Measurements from ENCODE around the gene TMEM178B. TPM values are rescaled to one million over a fixed set of nuclear protein-coding genes. Genes with fewer than 3 reads are reported as not detected.

The TMEM178B gene
- polyA plus RNA-seq, 1 of the 3 experiments (the other 2 are of a cell fraction) = 0.20 TPM

DNA sequence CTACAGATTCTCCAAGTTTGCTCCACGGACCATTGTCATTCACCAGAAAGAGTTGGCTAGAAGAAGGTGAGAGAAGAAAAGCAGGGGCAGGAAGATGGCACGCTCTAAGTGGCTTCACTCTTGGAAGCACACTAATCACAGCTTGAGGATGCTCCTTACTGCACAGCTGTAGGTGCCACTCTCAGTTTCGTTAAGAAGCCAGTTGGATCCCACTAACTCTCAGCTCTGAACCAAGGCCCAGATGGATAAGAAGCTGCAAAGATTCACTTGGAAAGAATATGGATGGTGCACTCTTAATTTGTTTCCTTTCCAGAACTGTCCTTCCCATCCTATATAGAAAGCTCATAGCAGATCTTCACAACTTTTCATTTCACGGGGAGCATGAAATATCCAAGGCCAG, 382.8 kb downstream of the TMEM178B start:
- Histone ChIP-seq H3K27me3 (ENCODE audit: insufficient read depth) (no peaks in the 10 kb centered on the region), H3K27ac (ENCODE audit: low read depth in 2 of 2, low read length in 1 of 2) (no peak overlapping the region), H3K4me2 (no peak overlapping the region), H3F3A (replicated peaks; ENCODE audit: insufficient read depth) (no peaks in the 10 kb centered on the region), H2AFZ (ENCODE audit: low read depth) (no peak overlapping the region), H3K36me3 (replicated peaks in 1 of 2; ENCODE audit: control insufficient read depth in 1 of 2, insufficient read depth in 2 of 2, low read length in 1 of 2) (no peaks in the 10 kb centered on the region), H3K4me1 (ENCODE audit: control insufficient read depth in 1 of 2, insufficient read depth in 2 of 2, low read depth in 1 of 2, low read length in 1 of 2) (peaks cover 0 to 13% of the 10 kb centered on the region in 2 experiments; a peak in 1 of 4 replicates), H3K9ac (no peak overlapping the region), H3K9me3 (no peaks in the 10 kb centered on the region), H3K4me3 (ENCODE audit: low read depth in 2 of 2, low read length in 1 of 2) (no peak overlapping the region), H4K20me1 (ENCODE audit: insufficient read depth) (no peaks in the 10 kb centered on the region), H3K79me2 (ENCODE audit: insufficient read depth) (no peaks in the 10 kb centered on the region), H3K9me2 (no peaks in the 10 kb centered on the region)
- no peak for DNase-seq
- ChIA-PET POLR2A (no interaction called here), CTCF (interaction anchor here (0.8 kb wide), 1 partner anchor 12 kb away, joined by 3 read pairs; no protein-coding TSS in a partner anchor)
- 11% methylated on average over 4 of the region's 4 CpGs for WGBS (ENCODE audit: low lambda C conversion rate)
- no peak for TF ChIP-seq TCF12 (IDR thresholded peaks at IDR 0.05)
- TF ChIP-seq, protein P1, sequence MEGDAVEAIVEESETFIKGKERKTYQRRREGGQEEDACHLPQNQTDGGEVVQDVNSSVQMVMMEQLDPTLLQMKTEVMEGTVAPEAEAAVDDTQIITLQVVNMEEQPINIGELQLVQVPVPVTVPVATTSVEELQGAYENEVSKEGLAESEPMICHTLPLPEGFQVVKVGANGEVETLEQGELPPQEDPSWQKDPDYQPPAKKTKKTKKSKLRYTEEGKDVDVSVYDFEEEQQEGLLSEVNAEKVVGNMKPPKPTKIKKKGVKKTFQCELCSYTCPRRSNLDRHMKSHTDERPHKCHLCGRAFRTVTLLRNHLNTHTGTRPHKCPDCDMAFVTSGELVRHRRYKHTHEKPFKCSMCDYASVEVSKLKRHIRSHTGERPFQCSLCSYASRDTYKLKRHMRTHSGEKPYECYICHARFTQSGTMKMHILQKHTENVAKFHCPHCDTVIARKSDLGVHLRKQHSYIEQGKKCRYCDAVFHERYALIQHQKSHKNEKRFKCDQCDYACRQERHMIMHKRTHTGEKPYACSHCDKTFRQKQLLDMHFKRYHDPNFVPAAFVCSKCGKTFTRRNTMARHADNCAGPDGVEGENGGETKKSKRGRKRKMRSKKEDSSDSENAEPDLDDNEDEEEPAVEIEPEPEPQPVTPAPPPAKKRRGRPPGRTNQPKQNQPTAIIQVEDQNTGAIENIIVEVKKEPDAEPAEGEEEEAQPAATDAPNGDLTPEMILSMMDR (IDR thresholded peaks at IDR 0.05) = no peak
- no peak for TF ChIP-seq FOXJ3 (CRISPR knock-in tag; IDR thresholded peaks at IDR 0.05)

DNA sequence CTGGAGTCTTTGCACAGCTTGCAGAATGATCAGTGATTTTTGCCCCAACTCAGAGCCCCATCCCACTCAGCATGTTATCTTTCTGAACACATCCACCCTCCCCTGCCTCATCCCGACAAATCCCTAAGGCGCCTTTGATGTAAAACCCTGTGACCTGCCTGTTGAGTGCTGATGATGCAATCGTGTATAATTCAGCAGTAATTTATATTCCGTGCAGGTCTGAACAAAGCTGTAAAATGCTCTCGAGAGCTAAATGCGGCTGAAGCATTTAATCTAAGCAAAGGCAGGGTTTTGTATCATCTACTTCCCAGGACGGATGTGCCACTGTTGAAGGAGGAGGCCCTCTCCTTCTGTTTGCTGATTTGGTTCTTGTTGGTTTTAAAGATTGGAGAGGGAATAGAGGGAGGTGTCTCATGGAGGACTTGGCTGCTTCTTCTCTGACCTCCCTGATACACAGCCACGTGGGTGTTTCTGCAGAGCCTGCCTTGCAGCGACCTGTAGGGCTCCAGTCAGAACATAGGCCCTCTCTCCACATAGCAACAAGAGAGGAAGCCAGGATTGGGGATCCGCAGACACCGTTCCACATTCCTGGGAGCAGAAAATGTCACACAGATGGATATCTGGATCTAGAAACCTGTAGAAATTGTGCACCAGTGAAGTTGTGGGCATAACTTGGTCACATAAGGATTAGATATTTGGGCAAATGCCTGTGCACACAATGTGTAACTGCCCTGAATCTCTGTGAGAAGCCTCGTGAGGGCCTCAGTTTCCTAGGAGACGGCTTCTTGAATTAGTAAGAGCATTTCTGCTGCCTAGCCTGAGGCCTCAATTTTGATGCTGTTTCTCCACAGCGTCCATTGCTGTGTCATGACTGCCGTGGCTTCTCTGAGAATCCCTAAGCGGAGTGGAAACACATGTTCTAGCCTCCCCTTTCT, 387.2 kb downstream of the TMEM178B start:
- H3K27ac ChIP-seq (ENCODE audit: low read depth in 2 of 2, low read length in 1 of 2) = no peak overlapping the region
- no peaks in the 10 kb centered on the region for H3K36me3 ChIP-seq (replicated peaks in 1 of 2; ENCODE audit: control insufficient read depth in 1 of 2, insufficient read depth in 2 of 2, low read length in 1 of 2)
- no peaks in the 10 kb centered on the region for H3K27me3 ChIP-seq (ENCODE audit: insufficient read depth)
- no peak overlapping the region for H3K4me3 ChIP-seq (ENCODE audit: low read depth in 2 of 2, low read length in 1 of 2)
- DNase-seq = no peak
- TF ChIP-seq NRF1 (IDR thresholded peaks at IDR 0.05; ENCODE audit: low read depth, low read length) (no peak), YY1 (IDR thresholded peaks at IDR 0.05; ENCODE audit: low read depth) (no peak), EP300 (IDR thresholded peaks at IDR 0.05; ENCODE audit: borderline replicate concordance in 1 of 2, low read depth in 1 of 2, low read length in 1 of 2) (no peak)
- TF ChIP-seq, protein P2, sequence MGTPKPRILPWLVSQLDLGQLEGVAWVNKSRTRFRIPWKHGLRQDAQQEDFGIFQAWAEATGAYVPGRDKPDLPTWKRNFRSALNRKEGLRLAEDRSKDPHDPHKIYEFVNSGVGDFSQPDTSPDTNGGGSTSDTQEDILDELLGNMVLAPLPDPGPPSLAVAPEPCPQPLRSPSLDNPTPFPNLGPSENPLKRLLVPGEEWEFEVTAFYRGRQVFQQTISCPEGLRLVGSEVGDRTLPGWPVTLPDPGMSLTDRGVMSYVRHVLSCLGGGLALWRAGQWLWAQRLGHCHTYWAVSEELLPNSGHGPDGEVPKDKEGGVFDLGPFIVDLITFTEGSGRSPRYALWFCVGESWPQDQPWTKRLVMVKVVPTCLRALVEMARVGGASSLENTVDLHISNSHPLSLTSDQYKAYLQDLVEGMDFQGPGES (IDR thresholded peaks at IDR 0.05; ENCODE audit: low read depth, low read length) = no peak
- TF ChIP-seq, protein P1 (IDR thresholded peaks at IDR 0.05) = no peak
- H3K9me2 ChIP-seq = no peaks in the 10 kb centered on the region
- ChIA-PET POLR2A (no interaction called here), CTCF (no interaction called here)
- no peak overlapping the region for H2AFZ ChIP-seq (ENCODE audit: low read depth)
- no peaks in the 10 kb centered on the region for H3F3A ChIP-seq (replicated peaks; ENCODE audit: insufficient read depth)
- no peak overlapping the region for H3K9ac ChIP-seq
- no peaks in the 10 kb centered on the region for H3K9me3 ChIP-seq
- H3K4me2 ChIP-seq = no peak overlapping the region
- H4K20me1 ChIP-seq (ENCODE audit: insufficient read depth) = no peaks in the 10 kb centered on the region
- H3K79me2 ChIP-seq (ENCODE audit: insufficient read depth) = no peaks in the 10 kb centered on the region
- 32% methylated on average over 16 of the region's 16 CpGs for WGBS (ENCODE audit: low lambda C conversion rate)
- peaks cover 0 to 19% of the 10 kb centered on the region in 2 experiments; a peak in 1 of 4 replicates for H3K4me1 ChIP-seq (ENCODE audit: control insufficient read depth in 1 of 2, insufficient read depth in 2 of 2, low read depth in 1 of 2, low read length in 1 of 2)

Data from SK-N-SH (cell line).